Neural progenitor cell (in vitro differentiated cells): ENCODE results near the gene UHMK1.

Experiments used
- CTCF ChIP-seq: fragments of 200-600 bp; sonication (generic); IDR thresholded peaks from 2 replicates; pipeline ENCODE4 v1.5.1; 2017; ENCODE audit warnings: antibody characterized with exemption, mild to moderate bottlenecking
- EZH2 ChIP-seq: fragments of 200-600 bp; sonication (generic); IDR thresholded peaks from 2 replicates; pipeline ENCODE4 v1.6.1; 2017; ENCODE audit warnings: antibody characterized with exemption, mild to moderate bottlenecking, moderate library complexity
- EZH2phosphoT487 ChIP-seq: fragments of 200-600 bp; sonication (generic); IDR thresholded peaks from 2 replicates; pipeline ENCODE4 v1.6.1; 2017; ENCODE audit warnings: antibody characterized with exemption

GRCh38 chr1:162562470-162562828, 64.8 kb downstream of the UHMK1 start:
- TF ChIP-seq EZH2 (no peak), CTCF (no peak), EZH2phosphoT487 (no peak)
